NCI-H2171 treated with DMSO at 0.1 percent for 48 hours (cell line): ENCODE data around the gene PHACTR2.
"Not testable (repeated sequence)": the region's sequence is repeated elsewhere in the genome, so short reads cannot be mapped to it uniquely, and the experiment has no call there.

Experiments used
- DNase-seq: peaks from one replicate; lab custom pipeline; 2025; lab: John Stamatoyannopoulos, UW

Gene PHACTR2

DNA sequence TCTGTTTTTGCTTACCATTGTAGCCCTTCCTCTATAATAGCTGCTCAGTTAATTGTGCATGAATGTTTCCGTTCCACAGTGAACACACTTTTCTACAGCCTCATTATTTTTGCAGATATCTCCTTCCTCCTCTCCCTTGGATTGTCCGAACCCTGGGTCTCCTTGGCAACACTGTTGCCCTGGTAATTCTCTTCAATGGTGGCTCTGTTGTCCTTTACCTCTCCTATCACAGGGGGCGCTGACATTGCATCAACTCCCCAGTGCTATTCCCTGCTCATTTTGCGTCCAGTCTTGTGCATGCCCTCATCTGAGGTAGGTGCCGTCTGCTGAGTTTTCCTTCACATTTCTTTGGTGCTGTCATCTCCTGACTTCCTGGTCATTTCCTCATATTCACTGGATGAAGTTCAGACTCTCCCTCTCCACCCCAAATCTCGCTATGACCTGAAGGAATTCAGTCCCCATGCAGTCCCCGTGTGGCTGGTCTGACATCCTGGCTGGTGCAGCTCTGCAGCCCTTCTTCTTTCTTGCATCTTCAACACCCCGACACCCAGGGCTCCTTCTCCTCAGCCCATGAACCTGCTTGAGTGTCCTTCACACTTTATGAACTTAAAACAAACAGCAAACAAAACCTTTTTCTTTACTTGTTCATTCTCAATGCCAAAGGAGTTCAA is 21.1 kb downstream of the PHACTR2 start:
- no peak for DNase-seq

DNA sequence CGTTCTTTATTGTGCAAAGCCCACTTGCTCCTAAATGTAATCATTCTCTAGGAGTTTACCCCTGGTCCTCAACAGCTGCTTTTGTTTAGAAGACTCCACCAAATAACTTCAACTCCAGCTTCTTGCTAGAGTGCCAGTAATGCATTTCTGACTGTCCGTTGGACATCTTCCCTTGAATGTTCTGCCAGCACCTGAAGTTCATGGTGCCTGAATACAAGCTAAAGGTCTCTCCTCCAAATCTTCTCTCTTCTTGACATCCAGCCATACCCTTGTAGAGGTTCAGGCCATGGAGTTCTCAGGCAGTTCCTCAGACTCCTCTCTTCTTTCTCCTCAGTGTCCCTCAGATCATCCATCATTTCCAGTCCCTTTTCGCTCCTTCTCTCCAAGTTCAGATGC is 21.7 kb downstream of the PHACTR2 start:
- DNase-seq, result no peak

DNA sequence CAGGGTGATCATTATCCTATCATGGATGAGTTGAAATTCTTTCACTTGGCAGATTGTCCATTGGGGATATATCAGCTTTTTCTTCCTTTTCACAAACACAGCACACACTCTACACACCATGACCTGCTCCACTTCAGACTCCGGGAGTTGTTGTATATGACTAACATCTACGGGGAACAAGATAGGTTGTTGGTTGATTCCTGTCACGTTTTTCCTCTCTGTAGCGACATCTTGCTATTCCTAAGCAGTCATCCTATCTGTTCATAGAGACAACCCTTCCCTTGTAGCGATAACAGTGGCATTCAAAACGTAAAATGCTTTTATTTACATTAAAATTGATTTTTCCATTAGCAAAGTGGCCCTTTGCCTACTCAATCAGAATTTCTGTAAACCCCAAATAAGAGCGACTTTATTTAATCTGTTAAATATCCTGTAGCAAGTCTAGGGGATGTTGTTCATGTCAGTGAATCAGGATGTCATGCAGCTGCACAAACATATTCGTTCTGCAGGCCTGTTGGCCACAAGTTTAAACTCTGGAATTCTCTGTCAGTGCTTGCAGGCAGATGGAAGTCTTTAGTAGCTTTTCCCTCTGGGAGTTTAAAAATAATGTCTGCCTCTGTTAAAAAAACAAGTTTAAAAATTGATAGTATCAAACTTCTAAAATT is 23.1 kb downstream of the PHACTR2 start:
- no peak for DNase-seq

DNA sequence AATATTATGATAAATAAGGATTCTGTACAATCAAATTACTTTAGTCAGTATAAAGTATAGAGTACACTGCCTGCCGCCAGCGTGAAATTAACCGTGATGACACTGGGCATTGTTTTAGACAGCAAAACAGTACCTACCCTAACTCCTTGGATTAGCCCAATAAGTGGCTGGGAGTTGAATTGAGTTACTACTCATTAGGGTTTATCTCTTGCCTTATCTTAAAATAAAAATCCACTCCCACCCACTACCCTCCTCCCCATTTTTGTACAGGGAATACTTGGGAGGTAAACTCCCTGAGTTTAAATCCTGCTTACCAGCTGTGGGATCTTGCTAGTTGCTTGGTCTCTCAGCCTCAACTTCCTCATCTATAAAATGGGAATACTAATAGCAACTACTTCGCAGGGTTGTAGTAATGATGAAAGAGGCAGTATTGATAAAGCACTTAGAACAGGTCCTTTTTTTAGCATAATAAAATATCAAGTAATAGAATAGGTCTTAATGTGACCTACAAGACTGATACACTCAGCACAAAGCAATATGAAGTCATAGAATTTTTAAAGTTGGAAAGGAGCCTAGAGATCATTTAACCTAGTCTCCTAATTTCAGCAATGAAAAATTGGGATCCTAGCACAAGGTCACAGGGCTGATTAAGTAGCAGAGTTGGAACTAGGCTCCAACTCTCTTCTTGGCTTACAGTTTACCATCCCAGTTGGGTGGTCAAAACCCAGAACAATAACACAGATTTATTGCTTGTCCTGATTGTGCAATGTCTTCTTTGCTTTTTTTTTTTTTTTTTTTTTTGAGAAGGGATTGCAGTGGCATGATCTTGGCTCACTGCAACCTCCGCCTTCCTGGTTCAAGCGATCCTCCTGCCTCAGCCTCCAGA is 23.8 kb downstream of the PHACTR2 start:
- DNase-seq, result no peak

DNA sequence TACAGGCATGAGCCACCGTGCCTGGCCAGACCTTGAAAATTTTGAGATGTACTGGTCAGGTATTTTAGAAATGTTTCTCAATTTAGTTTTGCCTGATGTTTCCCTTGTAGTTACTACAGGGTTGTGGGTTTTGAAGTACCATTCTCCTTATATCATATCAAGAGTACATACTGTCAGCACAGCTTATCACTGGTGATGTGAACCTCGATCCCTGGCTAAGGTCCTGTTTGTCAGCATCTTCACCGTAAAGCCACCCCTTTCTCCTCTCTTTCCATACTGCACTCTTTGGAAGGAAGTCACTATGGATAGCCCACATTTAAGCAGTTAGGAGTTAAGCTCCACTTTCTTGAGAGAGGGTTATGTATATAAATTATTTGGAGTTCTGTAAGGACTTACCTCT is 27.8 kb downstream of the PHACTR2 start:
- DNase-seq, result no peak

DNA sequence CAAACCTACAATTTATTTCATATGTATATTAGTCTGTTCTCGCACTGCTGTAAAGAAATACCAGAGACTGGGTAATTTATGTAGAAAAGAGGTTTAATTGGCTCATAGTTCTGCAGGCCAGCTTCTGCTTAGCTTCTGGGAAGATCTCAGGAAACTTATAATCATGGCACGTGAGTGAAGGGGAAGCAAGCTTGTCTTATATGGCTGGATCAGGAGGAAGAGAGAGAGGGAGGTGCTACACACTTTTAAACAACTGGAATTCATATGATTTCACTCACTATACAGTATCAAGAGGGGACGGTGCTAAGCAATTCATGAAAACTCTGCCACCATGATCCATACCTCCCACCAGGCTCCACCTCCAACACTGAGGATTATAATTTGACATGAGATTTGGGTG is 29.9 kb downstream of the PHACTR2 start:
- DNase-seq, result no peak

DNA sequence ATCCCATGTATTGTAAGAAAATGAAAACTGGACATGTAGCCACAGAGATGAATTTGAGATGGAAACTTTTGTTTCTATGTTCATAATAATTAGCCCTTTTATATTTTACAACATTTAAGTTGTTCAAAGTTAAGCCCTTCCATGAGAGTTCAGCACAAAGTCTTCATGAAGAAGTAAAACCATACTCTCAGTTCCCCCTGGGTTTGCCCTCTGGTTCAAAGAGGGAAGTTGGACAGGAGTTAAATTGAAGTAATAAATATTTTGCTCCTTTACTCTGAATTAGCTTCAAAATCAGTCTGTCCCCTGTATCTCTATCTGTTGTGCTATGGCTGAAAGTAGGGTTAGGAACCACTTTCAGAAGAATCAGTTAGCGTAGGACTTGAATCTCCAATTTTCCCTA is 31.1 kb downstream of the PHACTR2 start:
- no peak for DNase-seq

DNA sequence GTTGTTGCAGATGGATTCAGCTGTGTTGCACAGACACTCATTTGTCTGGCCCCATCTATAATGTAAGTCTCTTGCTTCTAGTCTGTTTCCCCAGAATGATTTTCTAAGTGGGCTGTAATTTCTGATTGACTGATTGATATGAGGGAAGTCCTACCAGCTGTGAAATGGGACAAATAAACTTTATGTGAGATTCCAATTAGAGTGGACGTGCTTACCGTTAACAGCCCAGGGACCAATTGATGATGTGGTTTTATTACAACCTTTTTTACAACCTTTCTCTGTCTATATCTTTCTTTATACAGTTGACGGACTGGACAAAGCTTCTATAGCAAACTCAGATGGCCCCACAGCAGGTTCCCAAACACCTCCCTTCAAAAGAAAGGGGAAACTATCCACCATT is 33.9 kb downstream of the PHACTR2 start:
- no peak for DNase-seq

DNA sequence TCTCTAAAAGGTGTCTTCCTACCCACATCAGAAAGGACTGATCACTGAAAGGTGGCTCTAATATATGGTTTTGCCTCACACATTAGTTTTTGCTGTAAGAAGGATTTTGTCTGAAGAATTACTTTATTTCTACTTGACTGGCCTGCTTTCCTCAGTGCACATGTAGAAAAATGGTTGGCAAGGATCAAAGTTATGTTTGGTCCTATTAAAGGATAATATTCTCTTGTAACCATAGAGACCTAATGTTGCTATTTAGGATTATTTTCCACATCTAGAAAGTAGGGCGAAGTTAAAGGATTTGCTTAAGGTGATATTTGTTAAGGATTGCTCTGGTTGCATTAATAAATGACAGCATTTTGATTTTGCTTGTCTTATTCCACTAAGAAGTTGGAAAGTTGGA is 40.7 kb downstream of the PHACTR2 start:
- no peak for DNase-seq

DNA sequence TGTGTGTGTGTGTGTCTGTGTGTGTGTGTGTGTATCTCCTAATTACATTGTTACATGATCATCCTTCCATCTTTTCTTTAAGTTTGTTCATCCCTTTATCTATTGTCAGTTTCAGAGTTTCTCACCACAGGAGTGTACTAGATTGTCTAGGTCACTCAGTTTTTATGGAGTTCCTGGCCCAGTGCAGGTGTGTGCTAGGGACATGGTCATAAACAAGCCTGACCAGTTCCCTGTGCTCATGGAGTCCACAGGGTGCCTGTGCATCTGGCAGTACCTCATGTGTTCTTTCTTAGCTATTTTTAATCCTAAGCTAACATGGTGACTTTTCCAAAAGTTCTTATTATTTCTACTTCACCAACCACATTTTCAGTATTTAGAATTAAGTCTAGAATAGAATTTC is 43.9 kb downstream of the PHACTR2 start:
- no peak for DNase-seq

DNA sequence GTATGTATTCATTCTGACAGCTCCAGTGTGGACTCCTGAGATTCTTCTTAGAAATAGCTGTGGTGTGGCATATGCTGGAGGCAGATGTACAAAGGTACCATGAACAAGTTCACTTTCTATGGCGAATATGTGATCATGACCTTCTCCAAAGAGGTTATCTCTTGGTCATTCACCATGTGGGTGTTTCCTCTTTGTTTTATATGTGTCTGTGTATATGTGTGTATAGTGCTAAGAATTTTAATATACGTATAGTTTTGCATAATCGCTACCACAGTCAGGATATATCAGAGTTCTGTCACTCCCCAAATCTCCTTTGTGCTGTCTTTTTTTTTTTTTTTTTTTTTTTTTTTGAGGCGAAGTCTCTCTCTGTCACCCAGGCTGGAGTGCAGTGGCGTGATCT is 47.1 kb downstream of the PHACTR2 start:
- no peak for DNase-seq

DNA sequence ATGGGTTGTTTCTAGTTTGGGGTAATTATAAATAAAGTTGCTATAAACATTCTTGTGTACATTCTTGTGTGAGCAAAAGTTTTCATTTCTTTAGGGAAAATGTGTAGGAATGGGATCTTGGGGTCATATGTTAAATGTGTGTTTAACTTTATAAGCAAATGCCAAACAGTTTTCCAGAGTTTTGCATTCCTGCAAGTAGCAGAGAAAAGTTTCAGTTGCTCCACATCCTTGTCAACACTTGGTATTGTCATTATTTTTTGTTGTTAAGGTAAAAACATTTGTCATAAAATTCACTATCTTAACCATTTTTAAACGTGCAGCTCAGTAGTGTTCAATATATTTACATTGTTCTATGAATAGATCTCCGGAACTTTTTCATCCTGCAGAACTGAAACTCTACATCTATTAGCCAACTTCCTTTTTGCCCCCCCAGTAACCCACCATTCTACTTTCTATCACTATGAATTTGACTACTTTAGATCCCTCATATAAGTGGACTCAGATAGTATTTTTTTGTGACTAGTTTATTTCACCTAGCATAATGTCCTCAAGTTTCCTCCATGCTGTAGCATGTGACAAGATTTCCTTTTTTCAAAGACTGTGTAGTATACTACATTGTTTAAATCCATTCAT is 48.4 kb downstream of the PHACTR2 start:
- no peak for DNase-seq

DNA sequence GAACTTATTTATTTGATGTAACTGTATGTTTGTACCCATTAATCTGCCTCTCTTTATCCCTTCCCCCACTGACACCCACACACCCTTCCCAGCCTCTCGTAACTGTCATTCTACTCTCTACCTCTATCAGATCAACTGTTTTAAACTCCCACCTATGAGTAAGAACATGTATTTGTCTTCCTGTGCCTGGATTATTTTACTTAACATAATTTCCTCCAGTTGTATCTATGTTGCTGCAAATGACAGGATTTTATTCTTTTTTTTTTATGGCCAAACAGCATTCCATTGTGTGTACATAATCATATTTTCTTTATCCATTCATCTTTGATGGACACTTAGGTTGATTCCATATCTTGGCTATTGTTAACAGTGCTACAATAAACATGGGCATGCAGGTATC is 49.3 kb downstream of the PHACTR2 start:
- DNase-seq, result no peak

DNA sequence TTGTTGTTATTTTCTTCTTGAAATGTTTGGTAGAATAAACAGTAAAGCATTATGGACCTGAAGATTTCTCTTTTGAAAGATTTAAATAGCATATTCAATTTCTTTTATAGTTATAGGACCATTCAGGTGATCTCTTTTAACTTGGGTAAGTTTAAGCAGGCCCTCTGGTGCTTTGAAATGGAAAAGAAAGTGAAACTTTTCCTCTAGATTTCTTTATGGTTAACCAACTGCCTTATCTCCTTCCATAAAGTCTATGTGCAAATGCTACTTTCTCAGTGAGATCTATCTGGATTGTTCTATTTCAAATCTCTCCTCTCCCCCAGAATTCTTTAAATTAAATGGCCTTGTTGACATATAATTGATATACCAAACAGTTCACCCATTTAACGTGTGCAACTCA is 54.0 kb downstream of the PHACTR2 start:
- no peak for DNase-seq

DNA sequence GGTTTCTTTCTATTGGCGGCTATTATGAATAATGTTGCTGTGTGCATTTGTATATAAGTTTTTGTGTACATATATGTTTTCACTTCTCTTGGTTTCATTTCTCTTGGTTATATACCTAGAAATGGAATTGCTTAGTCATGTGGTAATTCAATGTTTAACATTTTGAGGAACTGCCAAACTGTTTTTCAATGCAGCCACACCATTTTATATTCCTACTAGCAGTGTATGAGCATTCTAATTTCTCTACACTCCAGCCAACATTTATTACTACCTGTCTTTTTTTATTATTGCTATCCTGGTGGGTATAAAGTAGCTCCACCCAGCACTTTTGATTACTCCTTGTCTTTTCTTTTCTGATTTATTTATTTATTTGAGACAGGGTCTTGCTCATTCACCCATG is 54.8 kb downstream of the PHACTR2 start:
- no peak for DNase-seq

DNA sequence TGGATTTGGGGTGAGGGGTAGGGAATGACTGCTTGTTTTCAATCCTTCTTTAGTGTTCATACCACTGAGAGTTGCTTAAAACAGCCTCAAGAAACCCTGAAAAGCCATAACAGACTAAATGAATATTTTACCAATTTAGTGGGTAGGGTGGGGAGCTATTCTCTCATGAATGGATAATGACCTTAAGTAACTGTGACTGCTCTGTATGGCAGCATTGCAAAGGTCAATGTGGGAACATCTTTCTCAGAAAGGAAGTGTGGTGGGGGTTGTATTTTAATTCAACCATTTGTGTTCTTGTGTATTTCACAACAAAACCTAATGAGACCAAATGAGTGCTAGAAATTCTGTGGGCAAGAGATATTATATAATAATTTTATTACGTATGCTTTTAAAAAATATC is 55.7 kb downstream of the PHACTR2 start:
- no peak for DNase-seq

DNA sequence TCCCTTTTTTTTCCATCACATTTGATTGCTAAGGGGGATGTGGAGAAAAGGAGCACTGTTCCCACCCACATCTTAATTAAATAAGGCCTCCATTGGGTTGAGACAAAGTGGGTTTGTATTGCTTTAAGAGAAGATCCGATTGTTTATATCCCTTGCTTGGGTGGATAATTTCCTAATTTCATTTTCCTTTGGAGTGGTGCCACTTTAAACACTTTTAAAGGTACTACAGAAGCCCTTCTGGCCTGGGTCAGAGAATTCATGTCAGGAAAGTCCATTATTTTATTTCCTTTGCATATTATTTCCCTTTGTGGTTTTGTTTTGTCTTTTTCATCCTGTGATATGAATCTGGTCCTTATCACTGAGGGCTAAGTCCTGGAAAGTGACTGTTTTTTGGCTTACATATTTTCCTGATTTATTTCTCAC is 56.9 kb downstream of the PHACTR2 start:
- no peak for DNase-seq

DNA sequence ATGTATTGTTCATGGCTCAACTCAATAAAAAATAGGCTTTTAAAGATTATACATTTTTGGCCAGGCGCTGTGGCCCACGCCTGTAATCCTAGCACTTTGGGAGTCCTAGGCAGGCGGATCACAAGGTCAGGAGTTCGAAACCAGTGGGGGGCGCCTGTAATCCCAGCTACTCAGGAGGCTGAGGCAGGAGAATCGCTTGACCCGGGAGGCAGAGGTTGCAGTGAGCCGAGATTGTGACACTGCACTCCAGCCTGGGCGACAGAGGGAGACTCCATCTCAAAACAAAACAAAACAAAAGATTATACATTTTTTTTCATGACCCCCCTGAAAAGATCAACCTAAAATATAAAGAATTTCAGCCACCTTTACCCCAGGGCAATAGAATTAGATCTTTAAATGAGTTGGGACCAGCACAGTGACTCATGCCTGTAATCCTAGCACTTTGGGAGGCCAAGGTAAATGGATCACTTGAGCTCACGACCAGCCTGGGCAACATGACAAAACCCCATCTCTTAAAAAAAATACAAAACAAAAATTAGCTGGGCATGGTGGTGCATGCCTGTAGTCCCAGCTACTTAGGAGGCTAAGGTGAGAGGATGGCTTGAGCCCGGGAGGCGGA is 60.4 kb downstream of the PHACTR2 start:
- DNase-seq, result not testable (repeated sequence)

DNA sequence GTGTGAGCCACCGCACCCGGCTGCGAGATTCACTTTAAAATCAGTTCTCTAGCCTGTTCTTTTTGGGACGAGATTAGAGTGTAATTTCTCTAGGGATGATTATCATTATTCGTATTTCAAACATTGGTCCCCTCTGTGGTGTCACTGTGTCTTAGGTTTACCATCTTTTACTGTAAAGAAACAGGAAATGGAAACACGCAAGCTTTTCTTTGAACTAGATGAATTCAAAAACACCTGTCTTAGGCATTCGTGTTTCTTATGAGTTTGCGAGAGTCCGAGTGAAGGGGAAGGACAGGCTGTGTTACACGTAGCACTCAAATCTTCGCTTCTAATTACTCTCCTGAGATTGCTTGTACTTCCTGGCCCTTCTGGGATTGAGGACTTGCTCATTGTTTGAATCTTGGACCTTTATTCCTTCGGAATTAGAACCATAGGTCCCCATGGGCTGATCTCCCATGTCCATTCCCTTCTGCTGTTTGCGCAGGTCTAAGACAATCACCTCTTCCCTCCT is 61.6 kb downstream of the PHACTR2 start:
- DNase-seq, result no peak

DNA sequence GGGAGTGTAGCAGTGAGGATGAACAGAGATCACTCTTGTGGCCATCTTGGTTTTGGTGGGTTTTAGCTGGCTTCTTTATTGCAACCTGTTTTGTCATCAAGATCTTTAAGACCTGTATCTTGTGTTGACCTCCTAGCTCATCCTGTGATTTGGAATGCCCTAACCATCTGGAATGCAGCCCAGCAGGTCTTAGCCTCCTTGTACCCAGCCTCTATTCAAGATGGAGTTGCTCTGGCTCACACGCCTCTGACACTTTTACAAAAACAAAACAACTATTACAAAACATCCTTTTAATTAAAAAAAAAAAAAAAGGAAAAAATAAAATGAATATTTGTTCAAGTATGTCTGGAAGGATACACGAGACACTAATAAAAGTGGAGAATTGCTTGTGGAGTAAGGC is 62.4 kb downstream of the PHACTR2 start:
- no peak for DNase-seq

DNA sequence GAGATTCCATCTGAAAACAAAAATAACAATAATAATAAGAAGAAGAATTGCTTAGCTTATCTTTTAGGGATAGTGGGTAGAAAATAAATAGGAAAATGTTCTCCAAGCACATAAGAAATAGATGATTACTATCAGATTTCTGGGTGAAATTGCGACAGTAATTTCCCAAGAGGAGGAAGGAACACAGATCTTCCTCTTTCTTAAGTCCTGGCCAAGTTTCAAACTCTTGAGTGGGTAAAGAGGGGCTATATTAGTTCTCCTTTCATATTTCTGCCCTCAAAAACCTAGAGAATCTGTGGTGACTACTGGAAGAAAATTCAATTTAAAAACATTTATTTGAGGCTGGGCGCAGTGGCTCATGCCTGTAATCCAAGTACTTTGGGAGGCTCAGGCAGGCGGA is 63.7 kb downstream of the PHACTR2 start:
- no peak for DNase-seq
